RCC 7860 (cell line): ENCODE results near the gene PDE5A.
"Not testable (repeated sequence)": the region's sequence is repeated elsewhere in the genome, so short reads cannot be mapped to it uniquely, and the experiment has no call there.

ENCODE experiments used
- DNase-seq: peaks from one replicate; pipeline ENCODE4 v3.0.0-alpha.2; 2015; ENCODE audit warnings: low spot score
- FAIRE-seq: peaks from 2 replicates; lab custom pipeline; 2012; peaks lifted over from hg19 to GRCh38; lab: Jason Lieb, UNC

PDE5A gene

DNA sequence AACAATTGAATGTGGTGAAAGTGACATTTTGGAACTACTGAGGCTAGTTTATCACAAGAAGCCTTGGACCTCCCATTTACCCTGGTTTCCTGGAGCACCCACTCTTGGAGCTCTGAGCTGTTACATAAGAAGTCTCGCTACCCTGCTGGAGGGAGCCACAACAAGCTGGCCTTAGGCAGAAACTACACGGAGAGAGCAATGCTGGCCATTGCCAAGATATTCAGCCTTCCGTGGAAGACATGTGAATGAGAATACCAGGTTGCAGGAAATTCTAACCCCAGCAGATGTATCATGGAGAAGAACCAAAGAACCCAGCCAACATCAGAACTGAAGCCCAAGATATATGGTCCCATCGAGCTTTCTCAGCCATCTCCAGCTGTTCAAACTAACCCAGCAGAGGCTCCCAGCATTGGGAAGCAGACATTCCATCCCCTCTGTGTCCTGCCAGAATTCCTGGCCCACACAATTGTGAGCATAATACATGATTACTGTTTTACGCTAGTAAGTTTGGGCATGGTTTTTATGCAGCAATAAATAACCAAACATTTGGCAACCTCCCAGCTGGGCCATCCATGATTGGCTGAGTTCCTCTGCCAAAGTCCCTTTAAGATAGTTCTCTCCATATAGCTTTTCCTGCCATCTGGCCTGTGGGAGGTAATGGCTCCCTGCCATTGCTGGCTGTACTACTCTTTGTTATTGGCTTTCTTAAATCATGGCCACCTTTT lies 17.9 kb upstream of the PDE5A start:
- DNase-seq (no peak), FAIRE-seq (no peak)

DNA sequence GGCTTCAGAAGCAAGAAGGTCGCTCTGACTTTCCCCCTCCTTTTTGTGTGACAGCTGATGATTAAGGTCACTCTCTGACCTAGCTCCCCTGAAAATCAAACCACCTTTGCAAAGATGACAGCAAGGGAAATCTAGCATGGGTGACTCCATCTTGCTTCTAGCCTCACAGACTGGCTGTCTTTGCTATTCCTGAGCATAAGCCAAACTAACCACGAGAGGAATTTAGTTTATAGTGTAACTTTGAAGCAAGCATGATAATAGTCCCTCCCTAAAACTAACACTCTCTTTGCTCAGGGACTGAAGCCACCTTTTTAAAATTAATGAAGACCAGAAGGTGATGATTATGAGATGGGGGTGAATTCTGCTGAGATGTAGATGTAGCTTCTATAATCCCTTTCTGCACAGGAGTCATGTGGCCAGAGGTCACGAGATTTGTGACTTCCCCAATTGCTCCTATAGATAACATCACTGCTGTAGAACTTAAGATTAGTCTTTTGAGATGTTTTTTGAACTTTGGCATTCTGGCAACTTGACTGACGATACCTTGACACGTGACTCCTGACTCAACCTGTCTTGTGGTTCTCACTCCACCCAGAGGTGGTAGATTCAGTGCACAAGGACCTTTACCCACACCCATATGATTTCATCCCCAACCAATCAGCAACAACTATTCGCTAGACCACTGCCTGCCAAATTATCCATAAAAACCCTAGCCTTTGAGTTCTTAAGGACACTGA lies 14.9 kb upstream of the PDE5A start:
- FAIRE-seq (no peak), DNase-seq (no peak)

DNA sequence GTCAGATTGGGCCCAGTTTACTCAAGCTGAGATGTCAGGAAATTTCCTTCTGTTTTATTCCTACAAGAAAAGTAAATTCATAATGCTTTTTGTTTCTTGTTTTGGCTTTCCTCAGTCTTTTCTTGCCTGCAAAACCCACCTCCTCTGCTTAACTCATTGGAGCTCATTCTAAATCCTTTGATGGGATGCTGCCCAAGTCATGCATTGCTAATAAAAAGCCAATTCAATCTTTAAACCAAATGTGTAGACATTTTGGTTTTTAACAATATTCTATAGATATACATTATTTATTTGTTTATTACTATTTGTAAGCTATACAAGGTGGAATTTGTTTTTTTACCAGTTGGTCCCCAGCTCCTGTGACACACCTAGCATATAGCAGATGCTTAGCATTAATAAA lies 13.2 kb upstream of the PDE5A start:
- DNase-seq (no peak), FAIRE-seq (no peak)

DNA sequence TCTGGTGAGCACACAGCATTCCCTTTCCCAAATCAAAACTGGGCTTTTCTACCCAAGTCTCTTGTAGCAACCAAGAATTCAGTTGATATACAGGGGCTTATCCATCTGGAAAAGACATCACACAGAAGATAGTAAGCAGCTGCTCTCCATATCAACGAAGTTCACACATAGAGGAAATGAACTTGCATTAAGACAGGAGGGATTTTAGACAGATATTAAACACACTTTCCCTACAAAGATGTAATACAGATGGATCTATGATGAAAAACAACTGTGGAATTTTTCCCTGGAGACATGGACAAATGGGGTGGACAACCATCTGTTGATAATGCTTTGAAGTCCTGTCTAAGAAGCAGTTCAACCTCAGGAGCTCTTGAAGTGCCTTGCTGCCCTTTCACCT lies 9.8 kb upstream of the PDE5A start:
- FAIRE-seq = no peak
- no peak for DNase-seq

DNA sequence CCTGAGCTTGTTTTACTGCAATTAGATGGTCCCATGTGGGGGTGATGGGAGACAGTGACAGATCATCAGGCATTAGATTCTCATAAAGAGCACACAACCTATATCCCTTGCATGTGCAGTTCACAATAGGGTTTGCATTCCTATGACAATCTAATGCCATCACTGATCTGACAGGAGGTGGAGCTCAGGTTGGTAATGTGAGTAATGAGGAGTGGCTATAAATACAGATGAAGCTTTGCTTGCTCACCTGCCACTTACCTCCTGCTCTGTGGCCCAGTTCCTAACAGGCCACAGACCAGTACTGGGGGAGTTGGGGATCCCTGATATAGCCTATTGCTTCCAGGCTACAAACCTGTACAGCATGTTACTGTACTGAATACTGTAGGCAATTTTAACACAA lies 8.2 kb upstream of the PDE5A start:
- FAIRE-seq, DNase-seq: not testable (repeated sequence)

DNA sequence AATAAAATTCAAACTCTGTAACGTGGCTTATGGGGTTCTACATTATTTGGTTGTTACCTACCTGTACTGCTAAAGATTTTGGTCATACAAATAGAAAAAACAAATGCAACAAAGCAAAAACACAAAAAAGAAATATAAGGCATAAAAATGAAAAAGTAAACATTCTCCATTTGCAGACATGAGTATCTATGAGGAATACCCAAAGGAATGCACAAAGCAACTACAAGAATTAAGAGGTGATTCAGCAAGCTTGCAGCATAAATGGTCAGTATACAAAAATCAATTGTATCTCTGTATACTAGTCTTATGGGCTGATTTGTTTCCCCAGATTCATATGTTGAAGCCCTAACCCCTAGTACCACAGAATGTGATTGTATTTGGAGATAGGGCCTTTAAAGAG lies 3.6 kb upstream of the PDE5A start:
- FAIRE-seq (no peak), DNase-seq (no peak)

DNA sequence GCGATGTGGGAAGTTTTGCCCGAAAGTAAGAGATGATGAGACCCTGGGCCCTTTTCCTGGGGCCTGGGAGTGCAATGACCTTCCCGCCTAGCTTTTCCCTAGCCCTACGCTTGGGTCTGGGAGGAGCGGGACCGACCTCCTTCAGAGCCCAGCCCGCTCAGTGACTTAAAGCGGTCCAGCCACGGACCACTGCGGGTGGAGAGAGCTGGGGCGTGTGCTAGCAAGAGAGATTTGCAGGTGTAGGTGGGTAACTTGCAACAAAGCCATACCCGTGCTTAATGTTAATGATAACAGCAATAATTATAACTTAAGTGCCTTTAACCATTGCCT lies 503 bp upstream of the PDE5A start:
- FAIRE-seq (no peak), DNase-seq (no peak)

DNA sequence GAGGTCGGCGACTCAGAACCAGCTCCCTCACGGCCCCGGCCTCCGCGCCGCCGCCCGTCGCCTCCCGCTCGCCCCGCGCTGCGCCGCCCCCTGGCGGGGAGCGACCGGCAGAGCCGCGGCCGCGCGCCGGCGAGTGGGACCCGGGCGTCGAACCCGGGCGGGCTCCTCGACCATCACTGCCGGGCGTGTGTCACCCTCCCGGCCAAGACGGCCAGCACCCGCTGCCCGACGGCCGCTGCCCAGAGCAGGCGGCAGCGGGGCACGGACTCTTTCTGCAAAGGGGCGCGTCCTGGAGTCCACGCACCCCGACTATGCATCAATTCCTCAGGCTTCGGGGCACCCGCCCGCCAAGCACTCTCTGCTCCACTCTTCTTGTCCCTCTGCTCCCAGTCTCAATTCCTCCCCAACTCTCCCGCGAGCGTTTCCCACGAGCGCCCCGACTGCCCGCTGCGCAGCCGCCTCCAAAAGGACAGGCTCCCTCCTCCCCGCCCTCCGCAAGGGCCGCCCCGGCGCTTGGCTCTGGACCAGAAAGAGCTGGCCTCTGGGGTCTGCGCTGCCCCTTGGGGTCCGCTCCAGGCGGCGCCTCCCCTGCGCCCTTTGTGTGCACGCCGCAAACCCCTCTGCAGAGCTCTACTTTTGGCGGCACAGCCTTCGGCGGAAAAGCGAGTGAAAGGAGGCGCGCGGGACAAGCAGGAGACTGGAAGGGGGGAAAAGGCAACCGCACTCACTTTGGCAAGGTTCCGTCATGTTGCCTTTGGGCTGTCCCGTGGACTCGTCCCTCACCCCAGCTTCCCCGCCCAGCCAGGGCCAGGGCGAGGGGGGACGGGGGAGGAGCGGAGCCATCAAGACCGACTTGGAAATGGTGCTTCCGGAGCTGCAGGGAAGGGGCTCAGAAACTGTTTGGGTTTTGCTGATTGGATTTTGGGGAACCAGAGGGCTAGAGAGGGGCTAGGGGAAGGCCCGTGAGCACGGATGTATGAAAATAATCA lies 1.0 kb downstream of the PDE5A start:
- no peak for FAIRE-seq
- no peak for DNase-seq

DNA sequence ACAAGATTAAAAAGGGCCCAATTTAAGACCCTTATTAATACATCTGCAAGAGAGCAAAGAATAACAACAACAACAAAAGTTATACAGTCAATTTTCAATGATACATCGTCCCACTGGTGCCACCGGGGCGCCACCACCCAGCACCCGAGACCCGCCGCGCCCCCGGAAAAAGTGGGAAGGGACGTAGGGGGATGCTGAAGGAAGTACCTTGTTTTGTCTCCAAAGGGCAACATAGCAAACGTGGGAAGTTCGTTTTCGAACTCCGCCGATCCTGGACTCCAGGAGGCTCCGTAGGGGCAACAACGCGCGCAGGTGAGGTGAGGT lies 1.7 kb downstream of the PDE5A start:
- no peak for FAIRE-seq

DNA sequence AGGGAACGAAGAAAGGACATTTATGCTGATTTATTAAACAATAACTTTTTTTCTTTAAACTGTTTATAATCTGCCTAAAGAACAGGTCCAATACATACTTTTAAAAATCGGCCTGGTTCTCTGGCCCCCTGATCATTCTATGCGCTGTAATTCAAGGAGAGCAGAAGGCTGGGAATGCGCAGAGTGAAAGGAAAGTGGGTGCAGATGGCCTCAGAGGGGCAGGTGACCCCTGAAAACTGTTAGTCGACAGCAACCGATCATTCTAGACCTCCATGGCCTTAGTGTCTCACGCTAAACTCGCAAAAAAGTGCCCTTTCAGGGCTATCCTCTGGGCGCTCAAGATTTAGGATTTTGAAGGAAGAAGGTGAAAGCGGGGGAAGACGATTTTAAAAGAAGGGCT lies 2.2 kb downstream of the PDE5A start:
- no peak for FAIRE-seq
- no peak for DNase-seq

More for the DNA sequence above, 1.7 kb downstream of the PDE5A start:
- DNase-seq = no peak

DNA sequence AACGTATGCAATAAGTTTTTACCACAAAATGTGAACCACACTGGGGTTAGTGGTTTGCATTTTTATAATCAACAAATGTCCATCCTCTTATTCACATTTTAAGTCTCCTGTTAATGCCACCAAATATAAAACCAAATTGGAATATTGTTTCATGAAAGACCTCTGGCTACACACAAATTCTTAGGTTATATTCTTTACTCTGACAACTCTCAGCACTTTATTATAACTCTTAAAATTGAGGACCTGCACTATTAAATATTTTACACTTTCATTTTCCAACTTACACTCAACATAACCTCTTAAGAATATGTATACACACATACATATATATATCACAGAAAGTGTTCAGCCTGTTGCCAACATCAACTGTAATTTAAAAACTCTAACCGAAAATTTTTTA lies 2.8 kb downstream of the PDE5A start:
- FAIRE-seq (no peak), DNase-seq (no peak)

DNA sequence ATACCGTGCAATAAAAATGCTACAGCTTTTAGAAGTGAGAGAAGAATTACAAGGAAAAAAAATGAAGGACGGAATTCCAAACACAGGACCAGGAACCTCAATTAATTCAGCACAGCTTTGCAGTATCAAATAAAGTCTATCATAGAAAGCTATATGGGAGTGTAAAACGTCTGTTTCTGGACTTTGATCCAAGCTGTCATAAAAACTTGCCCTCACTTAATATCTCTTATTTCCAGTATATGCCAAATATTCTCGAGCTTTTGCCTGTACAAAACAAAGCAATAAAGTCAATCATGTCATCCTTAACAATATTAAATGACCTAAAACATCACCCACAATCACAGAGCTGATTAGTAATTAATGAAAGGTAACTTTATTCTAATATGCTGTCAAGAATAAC lies 4.2 kb downstream of the PDE5A start:
- DNase-seq (no peak), FAIRE-seq (no peak)

DNA sequence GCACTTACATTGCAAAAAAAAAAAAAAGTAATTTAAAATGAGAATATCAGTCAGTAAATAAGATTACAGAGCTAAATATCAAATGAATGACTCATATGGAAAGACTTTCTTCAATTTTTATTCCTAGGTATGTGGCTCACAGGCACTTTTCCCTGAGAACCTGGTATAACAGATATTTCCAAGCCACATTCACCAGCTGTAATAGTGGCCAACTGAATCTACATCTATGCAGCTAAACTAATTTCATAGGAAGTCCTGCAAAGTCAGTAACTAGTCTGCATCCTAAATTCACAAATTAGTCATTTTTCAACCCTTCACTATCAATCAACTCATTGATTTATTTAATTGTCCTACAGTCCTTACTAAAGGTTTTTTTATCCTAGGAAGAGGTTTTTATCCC lies 5.6 kb downstream of the PDE5A start:
- FAIRE-seq (no peak), DNase-seq (no peak)

DNA sequence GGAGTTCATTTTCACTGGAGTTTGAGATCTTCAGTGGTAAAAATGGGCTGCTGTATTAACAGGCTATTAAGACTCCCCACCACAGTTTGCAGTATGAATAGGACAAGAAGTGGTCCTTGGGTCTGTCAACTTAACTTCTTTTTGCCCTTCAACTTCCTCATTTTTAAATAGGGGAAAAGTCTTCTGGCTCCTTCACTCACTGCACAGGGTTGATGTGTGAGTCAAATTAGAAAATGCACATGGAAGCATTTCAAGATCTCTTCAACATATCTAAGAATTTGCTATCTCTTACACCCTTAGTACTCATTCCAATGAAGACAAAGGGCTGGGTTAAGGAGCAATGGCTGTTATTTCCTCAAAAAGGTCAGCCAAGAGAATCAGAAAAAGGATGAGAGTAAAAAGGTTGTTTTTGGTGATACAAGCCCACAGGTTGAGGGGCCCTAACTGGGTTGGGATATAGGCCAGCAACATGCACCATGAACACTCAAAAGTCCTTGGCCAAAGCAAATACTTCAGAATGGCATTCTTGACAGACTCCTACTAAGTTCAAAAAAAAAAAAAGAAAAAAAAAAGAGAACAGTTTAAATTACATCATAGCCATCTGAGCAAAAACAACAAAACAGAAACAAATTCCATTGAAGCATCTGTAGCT lies 13.4 kb downstream of the PDE5A start:
- FAIRE-seq (no peak), DNase-seq (no peak)

DNA sequence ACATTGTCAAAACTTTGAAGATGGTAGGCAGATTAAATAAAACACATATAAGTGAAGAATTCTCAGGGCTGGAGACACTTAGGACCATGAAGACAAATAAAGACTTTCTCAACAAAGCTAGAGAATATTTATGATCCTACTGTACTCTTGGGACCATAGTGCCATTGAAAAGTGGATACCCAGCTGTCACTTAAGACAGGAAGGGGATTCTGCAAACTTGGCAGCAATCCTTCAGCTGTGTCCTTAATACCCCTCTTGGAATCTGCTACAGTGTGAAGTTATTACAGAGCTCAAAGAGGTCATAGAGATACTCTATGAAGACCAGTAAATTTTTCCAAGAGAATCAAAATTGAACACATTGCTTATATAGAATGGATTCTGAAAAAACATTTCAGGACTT lies 24.3 kb downstream of the PDE5A start:
- DNase-seq (no peak), FAIRE-seq (no peak)

DNA sequence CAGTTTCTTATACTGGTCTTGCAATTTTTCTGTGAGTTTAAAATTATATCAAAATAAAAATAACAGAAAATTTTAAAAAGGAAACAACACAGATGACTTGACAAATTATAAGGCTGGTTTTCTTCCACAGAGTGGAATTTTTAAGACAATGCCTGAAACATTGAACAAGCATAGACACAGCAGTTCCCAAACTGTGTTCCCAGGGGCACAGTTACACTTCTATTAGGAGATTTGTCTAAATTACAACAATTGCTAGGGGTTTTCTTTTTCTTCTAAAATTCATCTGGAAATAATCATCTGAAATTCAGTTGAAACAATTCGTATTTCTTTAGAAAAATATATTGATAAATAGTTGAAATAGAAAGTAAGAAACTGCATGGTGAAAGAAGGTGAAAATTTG lies 26.2 kb downstream of the PDE5A start:
- DNase-seq = no peak
- FAIRE-seq = no peak

DNA sequence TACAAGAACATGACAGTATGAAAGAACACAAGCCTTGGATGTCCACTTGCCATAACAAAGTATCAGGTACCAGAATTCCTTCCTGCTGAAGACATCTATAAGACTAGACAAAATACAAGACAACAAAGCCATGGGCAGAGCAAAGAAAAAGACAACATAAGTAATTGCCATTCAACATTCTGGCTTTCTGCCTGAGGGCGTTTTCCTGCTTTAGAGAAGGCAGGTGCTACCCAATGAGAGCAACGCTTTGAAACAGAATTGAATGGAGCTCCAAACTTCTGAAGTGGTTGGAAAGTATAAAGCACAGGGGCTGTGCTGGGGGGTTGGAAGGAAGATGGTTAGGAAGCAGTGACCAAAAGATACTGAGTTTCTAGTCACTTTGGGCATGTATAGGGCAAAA lies 30.1 kb downstream of the PDE5A start:
- no peak for FAIRE-seq
- DNase-seq = no peak

DNA sequence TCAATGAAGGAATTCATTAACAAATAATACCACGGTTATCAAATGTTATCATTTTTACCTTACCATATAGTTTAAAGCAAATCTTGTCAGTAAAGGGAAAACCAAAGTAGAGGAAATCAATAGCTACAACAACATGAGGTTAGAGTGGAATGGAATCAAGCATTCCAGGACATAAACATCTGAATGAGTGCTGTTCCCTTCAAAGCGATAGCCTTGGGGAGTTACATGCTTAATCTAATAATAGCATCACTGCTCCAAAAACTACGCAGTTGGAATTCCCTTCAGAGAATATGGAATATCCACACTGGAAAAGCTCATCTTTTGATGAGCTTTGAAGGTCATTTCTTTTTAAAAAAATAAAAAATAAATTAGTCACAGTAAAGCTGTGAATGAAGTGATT lies 31.2 kb downstream of the PDE5A start:
- FAIRE-seq (no peak), DNase-seq (no peak)

DNA sequence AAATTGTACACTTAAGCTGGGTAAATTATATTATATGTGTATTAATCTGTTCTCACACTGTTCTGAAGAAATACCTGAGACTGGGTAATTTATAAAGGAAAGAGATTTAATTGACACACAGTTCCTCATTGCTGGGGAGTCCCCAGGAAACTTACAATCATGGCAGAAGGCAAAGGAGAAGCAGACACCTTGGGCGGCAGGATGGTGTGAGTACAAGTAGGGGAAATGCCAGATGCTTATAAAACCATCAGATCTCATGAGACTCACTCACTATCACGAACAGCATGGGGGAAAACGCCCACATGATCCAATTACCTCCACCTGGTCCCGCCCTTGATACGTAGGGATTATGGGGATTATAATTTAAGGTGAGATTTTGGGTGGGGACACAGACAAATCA lies 34.9 kb downstream of the PDE5A start:
- FAIRE-seq (no peak), DNase-seq (no peak)

DNA sequence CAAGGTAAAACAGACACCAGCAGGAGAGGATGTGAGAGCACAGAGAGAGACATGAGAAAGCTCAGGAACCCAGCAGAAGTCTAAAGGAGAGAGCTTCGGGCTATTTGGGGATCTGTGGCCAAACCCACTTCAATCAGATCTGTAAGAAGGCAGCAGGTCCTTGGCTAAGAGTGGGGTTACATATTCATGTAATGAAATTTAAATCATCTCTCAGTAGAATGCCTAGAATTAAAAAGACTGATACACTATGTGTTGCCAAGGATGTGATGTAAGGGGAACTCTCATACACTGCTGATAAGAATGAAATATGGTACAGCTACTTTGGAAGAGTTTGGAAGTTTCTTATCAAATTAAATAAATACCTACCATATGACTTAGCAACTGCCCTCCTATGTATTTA lies 35.8 kb downstream of the PDE5A start:
- no peak for DNase-seq
- no peak for FAIRE-seq

DNA sequence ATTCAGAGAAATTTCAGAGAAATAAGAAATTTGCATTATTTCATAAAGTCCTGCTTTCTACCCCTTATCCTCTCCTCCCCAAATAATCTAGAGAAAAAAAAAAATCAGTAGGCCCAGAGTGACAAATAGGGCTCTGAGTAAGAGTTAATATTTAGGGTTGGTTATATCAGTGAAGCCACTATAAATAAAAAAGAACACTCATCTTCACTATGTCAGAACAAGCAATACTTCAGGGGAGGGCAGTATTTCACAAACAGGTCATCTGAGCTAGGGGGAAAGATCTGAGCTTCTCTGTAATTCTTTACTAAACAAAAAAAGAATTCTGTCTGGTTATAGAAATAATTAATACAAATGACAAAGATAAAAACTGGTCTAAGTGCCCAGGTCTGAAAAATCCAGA lies 39.4 kb downstream of the PDE5A start:
- DNase-seq (no peak), FAIRE-seq (no peak)
